Activated CD4-positive, alpha-beta T cell treated with anti-CD3 and anti-CD28 coated beads, Interleukin-2, amount 50 U/mL, for 48 hours (primary cell): ENCODE data around the gene OAF.
"Not testable (repeated sequence)": the region's sequence is repeated elsewhere in the genome, so short reads cannot be mapped to it uniquely, and the experiment has no call there.

Experiments
- DNase-seq, 2 experiments: peaks; one replicate each; pipeline ENCODE4 v3.0.0-alpha.2; 2020

Gene OAF

DNA sequence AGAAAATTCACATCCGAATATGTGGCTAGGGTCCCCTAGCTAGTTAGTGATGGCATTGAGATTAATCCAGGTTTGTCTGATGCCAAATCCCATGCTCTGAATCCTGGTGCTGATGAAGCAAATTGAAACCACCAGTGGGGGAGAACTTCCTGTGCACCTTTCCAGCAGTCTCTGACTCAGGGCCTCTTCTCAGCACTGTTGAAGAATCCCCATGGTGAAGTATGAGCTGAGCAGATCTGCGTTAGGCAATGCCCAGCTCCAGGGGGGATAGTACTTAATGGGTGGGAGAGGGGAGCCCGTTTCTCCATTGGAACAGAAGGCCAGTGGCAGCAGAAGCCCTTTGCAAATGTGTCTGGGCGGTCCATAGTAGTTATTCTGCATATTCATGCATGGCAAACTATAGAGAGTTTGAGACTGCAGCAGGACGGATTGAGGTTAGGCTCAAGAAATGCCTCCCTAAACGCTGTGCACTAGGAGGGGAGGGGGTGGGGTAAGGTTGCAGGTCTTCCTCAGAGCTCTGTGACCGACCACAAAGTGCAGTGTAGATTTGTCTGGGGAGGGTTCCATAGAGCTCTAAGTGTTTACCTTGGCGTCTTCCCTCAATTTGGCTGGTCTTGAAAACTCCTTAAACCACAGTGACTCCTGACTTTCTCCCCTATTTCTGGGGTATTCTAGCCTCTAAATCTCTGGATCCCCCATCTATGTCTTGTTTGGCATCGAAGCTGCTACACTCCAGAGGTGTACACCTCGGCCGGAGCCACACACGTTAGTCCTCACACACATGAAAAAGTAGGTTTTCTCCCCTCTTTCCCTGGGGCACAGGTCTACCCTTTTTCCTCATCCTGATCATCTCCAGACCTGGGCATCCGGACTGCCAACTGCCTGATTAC, 33.9 kb downstream of the OAF start:
- peak in 1 of 2 experiments; percentile 18 for DNase-seq

DNA sequence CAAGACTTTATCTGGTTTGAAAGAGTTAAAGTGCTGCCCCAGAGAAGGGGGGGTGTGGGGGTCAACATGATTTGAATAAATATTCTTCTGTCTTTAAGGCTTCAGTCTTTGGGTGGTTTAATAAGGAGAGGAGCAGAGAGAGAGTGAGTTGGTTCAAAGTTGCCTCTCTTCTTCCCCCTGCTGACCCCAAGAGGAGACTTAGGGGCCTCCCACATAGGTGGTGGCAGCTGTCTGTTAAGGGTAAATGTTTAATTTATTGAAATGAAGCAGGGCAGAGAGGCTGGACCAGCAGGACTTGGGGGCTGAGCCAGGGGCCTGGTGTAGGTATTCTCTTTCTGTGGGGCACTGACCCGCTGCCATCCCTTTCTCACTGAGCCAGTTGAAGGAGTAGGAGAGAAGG, 34.6 kb downstream of the OAF start:
- no peak for DNase-seq

DNA sequence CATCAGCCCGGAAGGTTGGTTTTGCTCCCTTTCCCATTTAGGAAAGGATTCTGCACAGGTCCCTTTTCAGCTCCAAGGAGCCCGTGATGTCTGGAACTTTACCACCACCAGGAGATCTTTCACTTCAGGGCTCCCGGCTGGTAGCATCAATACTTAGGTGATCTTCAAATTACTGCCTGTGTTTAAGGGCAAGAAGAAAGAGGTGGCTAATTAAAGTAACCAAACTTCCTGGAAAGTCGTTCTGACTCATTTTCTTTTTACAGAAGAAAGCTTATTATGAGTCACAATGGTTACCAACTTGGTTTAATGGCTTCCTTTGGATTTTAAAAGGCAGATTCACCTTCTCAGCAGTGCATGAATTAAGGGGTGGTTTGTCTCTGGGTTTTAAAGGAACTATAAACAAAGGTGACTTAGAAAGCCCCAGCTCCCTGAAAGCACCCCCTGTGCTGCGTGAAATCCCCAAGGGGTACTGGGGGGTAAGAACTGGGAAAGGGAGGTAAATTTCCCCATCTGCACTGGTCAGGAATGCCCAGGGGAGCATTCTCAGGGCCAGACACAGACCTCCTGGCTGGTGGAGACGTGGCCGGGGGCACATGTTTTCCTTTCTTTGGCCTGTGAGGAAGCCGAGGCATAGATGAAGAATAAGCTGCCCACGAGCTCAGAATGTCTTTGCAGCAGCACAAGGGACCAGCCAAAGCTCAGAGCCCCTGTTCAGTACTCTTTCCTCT, 37.9 kb downstream of the OAF start:
- DNase-seq, result peak in 1 of 2 experiments; percentile 9

DNA sequence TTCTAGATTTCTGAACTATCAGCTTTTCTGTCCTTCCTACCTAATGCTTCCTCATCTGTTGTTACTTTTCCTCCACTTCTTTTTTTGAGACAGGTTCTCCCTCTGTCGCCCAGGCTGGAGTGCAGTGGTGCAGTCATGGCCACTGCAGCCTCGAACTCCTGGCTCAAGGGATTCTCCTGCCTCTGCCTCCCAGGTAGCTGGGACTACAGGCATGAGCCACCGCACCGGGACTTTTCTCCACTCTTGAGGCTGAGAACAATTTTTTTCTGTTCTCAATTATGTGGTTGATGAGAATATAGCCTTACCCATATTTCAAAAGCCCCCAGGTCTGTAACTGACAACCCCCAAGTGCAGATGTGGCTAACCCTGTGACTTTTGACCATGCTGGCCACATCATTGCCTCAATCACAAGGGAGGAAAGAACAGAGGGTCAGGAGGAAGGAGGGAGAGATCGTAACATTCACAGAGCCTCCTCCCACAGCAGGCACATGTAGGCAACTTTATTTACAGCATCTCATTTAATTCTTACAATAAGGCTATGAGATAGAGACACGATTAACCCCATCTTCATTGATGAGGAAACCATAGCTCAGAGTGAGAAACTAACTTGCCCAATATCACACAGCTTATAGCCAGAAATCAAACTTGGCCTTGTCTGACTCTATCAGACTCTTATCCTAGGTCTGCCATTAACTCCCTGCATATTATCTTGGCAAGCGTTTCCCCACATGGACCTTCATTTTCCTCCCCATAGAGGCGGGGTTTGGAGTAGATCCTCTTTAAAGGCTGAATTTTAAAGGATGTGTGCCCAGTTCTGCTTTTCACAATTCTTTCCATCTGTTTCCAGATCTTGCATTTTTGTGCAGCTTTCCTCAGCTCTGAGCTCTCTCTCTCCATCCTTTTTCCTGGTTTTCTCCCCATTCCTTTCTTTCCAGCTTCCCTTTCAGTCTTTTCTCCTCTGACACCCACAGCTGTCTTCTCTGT, 38.7 kb downstream of the OAF start:
- no peak for DNase-seq

DNA sequence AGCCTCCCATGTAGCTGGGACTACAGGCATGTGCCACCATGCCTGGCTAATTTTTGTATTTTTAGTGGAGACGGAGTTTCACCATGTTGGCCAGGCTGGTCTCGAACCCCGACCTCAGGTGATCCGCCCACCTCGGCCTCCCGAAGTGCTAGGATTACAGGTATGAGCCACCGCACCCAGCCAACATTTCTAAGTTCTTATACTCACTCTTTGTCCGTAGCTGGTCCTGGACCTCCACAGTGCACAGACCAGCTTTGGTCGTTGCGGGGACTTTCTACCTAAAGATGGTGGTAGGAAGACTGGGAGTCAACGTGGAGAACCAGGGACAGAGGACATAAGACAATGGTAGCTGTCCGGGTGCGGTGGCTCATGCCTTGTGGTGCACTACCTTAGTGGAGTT, 42.5 kb downstream of the OAF start:
- DNase-seq, result not testable (repeated sequence)

DNA sequence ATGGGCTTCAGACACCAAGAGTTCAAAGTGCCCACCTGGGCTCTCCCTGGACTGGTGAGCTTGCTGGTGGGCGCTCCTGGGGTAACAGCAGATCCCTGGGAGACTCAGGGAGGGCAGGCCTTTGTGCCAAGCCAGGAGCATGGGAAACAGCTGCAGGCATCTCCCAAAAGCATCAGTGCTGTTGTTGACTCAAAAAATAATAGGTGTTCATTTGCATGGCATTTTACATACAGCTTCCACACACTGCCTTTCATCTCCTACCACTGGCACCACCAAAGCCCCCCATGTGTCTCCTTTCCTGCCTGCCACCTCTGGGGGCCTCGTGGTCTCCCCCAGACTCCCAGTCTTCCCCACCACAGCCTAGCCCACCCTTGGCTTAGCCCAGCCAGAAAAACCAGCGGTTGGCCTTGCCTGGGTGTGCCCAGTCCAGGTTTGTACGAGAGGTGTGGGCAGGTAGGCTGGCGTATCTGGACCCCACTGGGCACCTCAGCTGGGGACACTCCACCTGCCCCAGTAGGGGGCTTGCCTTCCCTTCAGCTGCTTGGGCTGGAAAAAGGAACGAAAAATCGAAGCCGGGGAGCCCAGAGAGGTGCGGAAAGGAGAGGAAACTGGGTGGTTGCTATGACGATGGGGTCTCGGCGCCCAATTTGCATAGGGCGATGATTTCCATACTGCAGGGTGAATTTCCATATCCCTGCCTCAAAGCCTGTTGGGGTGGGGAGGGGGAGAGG, 44.1 kb downstream of the OAF start:
- no peak for DNase-seq

DNA sequence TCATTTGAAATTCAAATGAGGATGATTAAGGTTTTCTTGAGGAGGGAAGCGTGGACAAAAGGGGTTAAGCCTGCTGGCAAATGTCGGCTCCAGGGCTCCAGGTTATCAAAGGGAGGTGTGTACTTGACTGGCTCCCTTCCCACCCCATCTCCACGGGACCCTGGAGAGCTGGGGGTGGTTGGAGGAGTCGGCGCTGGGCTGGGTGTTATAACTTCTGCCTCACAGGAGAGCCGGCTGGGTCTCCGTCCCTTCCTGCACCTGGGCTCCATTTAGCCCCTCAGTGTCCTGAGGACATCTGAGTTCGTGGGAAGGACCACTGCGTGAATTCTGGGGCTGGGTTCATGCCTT, 44.7 kb downstream of the OAF start:
- DNase-seq, result no peak

DNA sequence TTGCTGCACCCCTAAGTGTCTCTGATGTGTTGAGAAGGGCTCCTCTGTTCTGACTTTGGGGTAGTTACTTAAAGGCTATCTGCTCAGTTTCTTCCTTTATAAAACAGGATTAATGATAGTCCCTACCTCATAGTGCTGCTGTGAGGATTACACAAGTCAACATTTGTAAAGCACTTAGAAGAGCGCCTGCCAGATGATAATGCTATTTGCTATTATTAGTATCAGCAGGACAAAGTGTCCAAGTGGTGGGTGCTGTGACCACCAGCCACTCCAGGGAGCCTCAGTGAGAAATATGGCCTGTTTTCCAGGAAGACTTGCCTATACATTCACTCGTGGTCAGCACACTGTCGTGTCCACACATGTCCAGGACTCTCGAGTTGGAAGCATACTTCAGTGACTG, 45.3 kb downstream of the OAF start:
- DNase-seq, result no peak

DNA sequence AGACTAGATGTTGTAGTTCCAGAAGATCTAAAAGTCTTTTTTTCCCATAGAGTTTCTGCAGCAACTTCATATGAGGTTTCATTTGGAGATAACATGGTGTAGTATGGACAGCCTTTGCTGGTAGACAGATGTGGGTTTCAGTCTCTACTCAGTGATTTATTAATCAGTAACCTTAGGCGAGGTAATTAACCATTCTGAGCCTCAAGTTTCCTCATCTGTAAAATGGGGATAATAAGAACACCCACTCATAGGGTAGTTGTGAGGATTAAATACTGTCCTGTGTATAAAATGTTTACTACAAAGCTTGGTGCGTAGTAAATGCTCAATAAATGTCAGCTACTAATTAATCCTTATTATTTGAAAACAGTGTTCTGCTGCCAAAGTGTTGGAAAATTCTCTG, 45.9 kb downstream of the OAF start:
- DNase-seq, result no peak

DNA sequence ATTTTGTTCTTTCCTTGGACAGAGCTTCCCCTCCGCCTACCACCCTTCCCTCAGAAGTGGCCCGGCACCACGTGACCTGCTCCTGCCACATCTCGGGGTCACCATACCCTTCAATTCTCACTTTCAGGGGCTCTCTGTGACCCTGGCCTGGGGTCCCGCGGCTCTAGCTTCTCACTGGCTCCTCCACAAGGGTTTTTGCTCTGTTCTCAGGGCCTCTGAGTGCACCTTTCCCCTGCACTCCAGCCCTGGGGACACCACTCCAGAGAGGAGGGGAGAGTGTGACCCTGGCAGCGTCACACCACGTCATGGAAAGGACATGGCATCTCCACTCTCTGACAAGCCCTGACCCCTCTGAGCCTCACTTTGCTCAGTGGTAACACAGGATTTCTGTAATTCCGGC, 46.5 kb downstream of the OAF start:
- DNase-seq, result no peak

DNA sequence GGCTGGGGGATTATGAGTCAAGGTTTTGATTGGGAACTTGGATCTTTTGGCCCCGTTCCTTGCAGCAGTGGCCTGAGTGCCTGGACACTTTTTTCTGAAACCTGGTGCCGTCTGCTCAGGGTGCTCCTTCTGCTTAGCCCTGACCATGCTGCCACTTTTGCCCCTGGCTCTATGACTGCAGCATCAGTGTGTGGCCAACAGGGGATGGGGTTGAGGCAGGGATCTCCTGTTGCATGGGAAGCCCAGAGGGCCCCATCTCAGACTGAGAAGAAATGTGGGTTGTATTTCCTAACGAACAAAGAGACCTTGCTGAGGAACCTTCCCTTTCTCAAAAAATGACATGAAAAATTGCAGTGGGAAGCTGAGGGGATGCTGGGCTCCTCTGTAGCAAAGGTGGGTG, 47.8 kb downstream of the OAF start:
- no peak for DNase-seq

DNA sequence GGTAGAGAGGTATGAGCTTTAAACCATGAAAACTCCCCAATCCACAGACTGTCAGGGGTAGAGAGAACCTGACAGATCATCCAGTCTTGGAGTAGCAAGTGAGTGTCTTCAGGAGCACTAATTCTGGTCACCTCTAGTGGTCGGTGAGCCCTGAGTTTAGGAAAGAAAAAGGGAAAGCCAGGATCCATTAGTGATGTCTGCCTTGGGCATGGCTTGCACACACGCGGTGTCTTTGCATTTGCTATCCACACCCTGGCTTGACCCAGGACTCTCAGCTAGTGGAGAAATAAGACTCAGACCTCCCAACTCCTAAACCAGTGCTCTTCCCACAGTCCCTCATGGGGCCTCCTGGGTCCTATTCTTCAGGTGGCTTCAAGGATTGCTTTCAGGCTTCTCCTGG, 48.4 kb downstream of the OAF start:
- no peak for DNase-seq

DNA sequence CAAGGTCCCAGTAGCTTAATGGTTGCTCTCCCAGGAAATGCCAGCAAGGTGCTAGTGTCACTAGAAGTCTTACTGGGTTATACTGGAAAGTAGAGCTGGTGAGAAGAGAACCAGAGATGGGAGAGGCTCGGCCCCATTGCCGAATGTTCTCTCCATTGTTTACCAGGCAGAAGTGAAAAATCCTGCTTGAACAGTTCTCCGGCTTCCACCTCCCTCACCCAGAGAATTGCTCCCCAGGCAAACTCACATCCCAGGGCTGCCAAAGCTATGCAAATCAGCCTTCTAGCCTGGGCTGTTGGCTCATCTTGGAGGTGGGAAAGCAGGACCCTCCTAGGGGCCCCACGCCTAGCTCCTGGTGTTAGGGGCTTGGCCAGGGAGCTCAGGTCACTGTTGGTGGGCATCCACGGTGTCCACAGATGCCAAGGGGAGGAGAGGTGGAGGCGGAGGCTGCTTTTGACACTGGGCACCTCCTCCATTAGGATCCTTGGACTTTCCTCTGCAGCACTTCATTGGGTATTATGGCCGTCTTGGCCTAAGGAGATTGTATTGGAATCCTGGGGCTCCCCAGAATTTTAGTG, 49.2 kb downstream of the OAF start:
- DNase-seq, result no peak

DNA sequence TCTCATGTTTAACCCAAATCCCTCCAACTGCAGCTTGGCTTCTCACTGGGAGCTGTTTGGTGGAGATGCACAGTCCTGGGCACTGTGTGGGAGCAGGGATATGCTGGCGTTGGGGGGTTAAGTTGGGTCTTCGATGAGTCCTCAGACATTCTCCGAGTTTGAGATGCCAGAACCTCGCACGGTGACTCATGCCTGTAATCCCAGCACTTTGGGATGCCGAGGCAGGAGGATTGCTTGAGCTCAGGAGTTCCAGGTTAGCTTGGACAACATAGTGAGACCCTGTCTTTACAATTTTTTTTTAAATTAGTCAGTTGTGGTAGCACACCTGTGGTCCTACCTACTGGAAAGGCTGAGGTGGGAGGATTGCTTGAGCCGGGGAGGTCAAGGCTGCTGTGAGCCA, 49.8 kb downstream of the OAF start:
- no peak for DNase-seq

DNA sequence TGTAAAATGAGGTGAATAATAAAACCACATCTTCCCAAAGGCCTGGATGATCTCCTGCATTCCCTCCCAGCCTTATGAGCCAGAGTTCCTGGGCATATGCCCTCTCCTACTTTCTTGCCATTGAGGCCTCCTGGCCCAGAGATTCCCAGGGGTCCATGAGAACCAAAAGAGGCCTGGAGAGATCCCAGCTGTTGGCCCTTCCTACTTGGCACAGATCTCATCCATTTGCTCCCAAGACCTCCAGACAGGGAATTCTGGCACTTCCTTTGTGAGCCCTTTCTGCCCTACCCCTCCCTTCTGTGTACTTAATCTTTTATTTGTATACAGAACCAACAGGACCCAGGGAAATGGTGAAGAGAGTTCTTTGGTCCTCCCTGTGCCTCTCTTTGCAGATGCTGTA, 50.5 kb downstream of the OAF start:
- DNase-seq, result no peak

DNA sequence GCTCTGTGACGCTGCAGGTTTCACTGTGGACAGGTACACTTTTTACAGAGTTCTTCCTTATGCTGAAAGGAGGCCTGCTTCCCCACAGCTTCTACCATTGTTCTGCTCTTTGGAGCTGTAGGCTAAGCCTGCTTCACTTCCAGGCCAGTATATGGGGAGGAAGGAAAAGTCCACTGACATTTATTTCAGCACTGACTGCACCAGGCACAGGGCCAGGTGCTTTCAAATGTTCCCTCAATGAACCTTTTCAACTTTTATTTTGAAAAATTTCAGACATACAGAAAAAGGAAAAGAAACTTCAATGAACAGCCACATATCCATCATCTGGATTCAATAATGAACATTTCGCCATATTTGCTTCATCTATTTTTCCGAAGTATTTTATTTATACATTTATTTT, 51.1 kb downstream of the OAF start:
- no peak for DNase-seq

DNA sequence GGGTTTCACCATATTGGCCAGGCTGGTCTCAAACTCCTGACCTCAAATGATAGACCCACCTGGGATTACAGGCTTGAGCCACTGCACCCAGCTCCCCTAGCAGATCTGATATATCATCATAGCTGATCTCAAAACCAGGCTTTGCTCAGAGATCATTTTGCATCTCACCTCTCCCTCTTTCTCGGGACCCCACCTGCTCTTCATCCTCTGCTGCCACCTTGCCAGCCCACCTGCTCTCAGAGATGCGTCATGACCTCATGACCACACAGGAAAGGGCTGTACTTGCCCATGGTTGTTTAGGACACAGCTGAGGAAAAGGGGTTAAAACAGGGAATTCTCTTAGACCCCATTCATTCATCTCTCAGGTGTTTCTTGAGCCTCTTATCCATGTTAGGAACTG, 56.5 kb downstream of the OAF start:
- no peak for DNase-seq

DNA sequence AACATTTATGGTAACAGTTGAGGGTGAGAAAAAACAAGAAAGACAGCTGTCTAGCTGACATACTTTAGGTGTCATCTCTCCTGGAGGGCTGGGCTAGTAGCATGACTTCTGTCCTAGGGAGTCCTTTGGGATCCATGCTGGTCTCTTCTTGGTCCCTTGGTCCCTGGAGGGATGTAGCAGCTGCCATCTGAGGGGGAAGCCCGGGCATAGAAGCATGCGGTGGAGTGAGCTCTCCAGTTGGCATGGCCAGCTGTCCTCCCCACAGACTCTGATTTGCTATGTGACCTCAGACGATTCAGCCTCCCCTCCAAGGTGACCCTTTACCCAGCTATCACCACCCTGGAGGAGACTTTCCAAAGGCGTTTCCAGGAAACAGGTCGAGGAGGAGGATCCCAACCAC, 57.9 kb downstream of the OAF start:
- no peak for DNase-seq

DNA sequence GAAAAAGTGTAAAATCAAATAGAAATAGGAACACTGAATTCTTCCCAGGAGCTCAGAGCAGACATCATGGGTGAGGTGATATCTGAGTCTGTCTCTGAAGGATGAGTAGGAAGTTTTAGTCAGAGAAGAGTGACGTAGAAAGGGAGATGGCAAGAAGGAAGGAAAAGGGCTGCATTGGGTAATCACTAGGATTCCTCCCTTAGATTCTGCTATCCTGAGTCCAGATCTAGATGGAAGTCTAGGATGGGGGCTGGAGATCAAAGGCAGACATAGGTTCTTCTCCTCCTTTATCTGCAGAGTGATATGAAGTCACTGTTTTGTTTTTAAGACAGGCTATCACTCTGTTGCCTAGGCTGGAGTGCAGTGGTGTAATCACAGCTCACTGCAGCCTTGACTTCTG, 59.6 kb downstream of the OAF start:
- DNase-seq, result no peak

DNA sequence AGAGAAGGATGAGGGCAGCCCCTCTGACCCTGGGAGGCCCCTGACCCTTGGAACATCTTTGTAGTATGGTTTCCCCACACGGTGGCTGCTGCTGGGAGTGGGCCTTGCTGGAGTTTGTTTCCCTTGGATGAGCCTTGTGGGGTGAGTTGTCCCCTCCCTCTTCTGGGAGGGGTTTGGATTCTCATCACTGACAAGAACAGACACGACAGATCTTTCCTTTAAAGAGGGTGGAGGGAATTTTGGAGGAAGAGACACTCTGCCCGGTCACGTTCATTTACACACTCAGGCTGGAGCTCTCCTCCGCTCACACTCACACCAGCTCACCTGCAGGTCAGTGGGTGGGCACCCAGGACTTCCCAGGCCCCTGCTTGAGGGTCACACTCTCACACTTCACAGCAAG, 60.8 kb downstream of the OAF start:
- DNase-seq, result no peak

DNA sequence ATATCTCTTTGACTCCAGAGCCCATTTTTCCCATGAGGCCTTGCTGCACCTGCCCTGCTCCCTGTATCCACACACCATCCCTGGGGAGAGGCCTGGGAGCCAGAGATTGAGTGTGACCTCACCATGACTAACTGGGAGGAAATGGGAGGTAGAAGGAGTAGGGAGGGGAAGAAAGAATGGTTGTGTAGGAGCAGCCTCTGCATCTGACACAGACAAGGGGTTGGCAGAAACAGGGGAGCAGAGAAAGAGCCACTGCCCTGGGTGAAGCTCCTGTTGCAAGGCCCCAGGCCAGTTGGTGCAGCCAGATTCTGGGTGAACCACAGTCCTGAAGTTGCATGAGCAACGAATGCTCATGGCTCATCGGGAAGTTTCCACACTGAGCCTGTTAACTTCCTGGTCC, 61.5 kb downstream of the OAF start:
- no peak for DNase-seq

DNA sequence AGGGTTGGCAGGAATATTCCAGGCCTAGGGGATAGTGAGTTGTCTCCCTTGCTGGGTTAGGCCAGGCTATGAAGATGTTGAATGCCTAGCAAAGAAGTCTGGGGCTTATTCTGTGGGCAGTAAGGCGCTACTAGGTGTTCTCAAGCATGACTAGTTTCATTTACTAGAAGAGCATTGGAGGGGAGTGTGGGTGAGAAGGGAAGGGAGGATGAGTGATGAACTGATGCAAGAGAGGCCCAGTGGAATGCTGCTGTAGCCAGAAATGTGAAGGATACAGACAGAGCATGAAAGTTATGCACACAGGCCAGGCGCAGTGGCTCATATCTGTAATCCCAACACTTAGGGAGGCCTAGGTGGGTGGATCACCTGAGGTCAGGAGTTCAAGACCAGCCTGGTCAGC, 62.6 kb downstream of the OAF start:
- DNase-seq, result no peak
